HG02610 (cell line): Measurements from ENCODE around the gene EDEM3.
A peak's percentile ranks its signal among the peaks of the same experiment; 100 is the strongest.

Experiments
- ATAC-seq: cut with Tn5 transposase; IDR thresholded peaks from one replicate; pipeline ENCODE4 v1.9.1; 2021; ENCODE audit warnings: mild to moderate bottlenecking, moderate library complexity; ENCODE audit not compliant: unreplicated experiment

Gene EDEM3

GRCh38 chr1:184743062-184743756 is 11.4 kb downstream of the EDEM3 start:
- ATAC-seq = peak; percentile 73

DNA sequence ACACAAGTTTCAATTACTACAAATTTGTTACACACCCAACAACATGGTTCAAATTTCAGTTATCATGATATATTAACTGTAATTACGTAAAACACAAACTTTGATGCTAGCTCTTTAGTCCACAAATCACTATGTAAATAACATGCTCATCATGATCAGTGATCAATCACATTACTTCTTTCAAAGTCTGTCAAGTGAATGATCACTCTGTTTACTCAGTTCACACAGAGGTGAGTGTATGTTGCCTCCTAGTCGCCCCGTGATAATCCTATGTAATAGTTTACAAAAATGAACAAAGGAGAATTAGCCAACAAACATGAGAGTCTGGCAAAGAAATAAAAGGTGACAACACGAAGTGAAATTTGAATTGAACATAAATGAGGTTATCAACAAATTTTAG is 14.3 kb downstream of the EDEM3 start:
- ATAC-seq = no peak

GRCh38 chr1:184739796-184740195 is 14.9 kb downstream of the EDEM3 start:
- ATAC-seq = no peak

GRCh38 chr1:184739070-184739469 is 15.6 kb downstream of the EDEM3 start:
- ATAC-seq = no peak

- peak; percentile 81 for ATAC-seq
These were observed 19.7 kb downstream of the EDEM3 start for GRCh38 chr1:184734980-184735379.

GRCh38 chr1:184724843-184725242 is 29.8 kb downstream of the EDEM3 start:
- no peak for ATAC-seq

DNA sequence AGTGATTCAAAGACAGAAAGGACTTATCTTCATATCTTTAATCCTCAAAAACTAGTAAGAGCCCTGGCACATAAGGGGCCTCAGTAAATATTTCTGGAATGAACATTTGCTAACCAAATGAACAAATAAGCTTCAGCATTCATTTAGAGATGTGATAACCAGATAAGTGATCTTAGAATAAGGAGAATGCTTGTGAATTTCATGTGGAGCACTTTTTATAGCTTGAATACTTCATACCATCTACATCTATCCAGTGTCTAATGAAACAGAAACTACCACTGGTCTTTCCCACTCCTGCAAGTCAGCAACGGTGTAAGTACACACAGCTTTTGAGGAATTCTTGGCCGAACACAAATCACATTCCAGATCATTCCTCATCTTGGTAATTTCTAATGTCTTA is 38.5 kb downstream of the EDEM3 start:
- no peak for ATAC-seq

DNA sequence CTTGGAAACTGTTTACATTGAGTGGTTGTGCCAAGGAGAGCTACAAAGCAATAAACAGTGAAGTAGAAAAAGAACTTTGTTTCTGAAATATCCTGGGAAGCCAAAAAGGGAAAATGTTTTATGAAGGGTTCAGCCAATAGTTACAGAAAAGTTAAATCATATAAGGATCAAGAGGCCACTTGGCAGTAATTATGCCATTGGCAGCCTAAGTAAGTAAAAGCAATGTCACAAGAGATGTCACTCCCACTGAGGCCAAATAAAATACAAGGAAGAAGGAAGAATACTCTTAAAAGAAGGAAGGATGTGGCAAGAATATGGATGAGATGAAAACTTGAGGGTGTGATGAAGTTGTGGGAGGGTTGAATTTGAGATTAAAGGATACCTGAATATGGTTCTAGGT is 45.2 kb downstream of the EDEM3 start:
- ATAC-seq = no peak

GRCh38 chr1:184708084-184708676 is 46.5 kb downstream of the EDEM3 start:
- peak; percentile 55 for ATAC-seq

- ATAC-seq = no peak
These were observed 49.4 kb downstream of the EDEM3 start for GRCh38 chr1:184705271-184705670.

- no peak for ATAC-seq
These were observed 52.8 kb downstream of the EDEM3 start for GRCh38 chr1:184701816-184702215.

DNA sequence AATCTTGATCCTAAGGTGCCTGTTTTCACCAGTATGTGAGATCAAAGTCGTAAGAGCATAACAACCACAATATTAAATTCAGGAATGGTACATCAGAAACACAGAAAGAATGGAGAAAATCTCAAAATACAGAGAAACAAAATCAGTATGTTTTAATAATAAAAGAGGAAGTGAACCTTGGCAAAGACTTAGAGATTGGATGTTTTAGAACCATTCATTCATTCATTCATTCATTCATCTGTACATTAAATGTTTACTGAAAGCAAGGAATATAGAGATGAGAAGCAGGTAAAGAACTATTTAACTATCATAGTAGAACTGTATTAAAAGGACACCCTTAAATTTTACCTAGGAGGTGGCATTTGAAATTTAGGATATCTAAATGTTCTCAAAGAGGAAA is 55.7 kb downstream of the EDEM3 start:
- ATAC-seq = no peak

DNA sequence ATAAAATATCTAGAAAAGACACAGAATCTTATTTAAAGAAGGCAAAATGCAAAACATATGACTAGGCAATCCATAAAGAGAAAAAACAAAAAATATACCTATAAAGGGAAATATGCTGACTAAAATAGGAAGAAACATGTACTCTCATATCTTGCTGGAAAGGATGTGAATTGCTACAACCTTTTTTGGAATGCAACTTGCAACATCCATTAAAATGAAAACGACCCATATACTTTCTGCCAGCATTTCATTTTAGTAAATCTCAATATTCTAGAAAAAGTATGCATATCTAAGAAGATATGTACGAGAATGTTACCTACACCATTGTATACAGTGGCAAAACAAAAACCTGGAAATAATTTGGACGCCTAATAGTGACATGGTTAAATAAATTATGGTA is 56.6 kb downstream of the EDEM3 start:
- ATAC-seq = no peak

DNA sequence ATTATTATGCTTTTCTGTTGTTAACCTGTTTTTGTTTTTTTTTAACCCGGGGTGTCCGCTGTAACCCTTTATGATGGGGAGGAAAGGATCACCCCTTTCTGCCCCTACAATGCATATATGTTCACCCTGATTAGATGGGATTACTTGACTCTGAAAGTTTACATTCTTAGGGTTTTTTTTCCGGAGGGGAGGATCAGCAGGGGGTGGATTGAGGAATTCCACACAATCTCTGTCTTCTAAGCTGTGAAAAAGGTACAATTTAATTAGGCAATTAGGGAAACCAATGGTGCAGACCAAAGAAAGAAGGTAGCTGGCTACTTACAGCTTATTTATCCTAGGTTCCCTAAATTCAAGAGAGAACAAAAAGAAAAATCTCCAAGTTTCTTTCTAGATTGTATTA is 58.3 kb downstream of the EDEM3 start:
- no peak for ATAC-seq

DNA sequence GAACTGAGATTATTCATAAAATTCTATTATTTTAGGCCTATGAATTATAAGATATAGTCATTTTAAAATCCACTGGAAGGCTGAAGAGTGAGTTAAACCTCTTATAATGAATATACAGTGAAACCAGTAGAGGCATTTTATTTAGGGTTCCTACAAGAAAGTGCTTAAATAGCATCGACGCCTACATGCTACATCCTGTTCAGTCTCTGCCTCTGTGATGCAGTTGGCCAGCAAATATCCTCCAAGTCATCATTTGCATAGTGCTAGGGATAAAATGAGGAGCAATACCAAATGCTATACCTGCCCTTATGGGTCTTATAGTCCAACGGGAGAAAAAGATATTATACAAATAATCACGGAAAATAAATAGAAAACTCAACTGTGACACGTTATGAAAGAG is 59.6 kb downstream of the EDEM3 start:
- no peak for ATAC-seq

GRCh38 chr1:184693011-184693410 is 61.6 kb downstream of the EDEM3 start:
- ATAC-seq = no peak

GRCh38 chr1:184691719-184692324 is 62.8 kb downstream of the EDEM3 start:
- no peak for ATAC-seq

DNA sequence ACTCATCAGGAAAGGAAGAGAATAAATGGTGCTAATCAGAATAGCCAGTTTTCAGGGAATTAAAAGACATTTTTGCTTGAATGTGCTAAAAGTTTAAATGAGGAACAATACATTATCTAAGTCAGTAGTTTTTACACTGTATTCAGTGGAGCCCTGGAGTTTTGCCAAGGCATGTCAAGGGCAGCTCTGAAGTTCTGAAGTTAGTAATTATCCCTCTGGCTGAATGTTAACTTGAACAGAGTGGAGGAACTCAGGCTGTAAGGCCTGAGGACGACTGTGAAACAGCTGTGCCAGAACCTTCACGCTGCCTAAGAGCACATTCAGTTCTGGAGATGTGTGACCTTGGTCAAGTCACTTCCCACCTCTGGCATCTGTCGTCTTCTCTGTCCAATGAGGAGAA is 68.1 kb downstream of the EDEM3 start:
- no peak for ATAC-seq

GRCh38 chr1:184685116-184685515 is 69.5 kb downstream of the EDEM3 start:
- no peak for ATAC-seq

GRCh38 chr1:184684285-184685074 is 70.2 kb downstream of the EDEM3 start:
- no peak for ATAC-seq

GRCh38 chr1:184682956-184683355 is 71.7 kb downstream of the EDEM3 start:
- no peak for ATAC-seq
